Neural cell (in vitro differentiated cells): Measurements from ENCODE around the gene ARHGEF2.

Experiments used
- EP300 ChIP-seq: fragments of 450-650 bp; conservative IDR thresholded peaks from 2 replicates; pipeline ENCODE4 v1.6.1; 2014; ENCODE audit warnings: antibody characterized with exemption, mild to moderate bottlenecking, moderate library complexity; ENCODE audit not compliant: poor library complexity, severe bottlenecking
- EZH2 ChIP-seq: fragments of 200-600, 300-800 bp; shearing (Covaris generic), sonication (generic); IDR thresholded peaks from 2 replicates; pipeline ENCODE4 v1.6.1; 2014; ENCODE audit warnings: antibody characterized with exemption, low read length, borderline replicate concordance, mild to moderate bottlenecking; ENCODE audit not compliant: insufficient read depth, poor library complexity, severe bottlenecking
- MXI1 ChIP-seq: fragments of 450-650 bp; conservative IDR thresholded peaks from 2 replicates; pipeline ENCODE4 v1.6.1; 2014; ENCODE audit warnings: antibody characterized with exemption, mild to moderate bottlenecking; ENCODE audit not compliant: poor library complexity, severe bottlenecking
- POLR2AphosphoS5 ChIP-seq: IDR thresholded peaks from 2 replicates; pipeline ENCODE4 v1.6.1; 2012
- RAD21 ChIP-seq: fragments of 450-650 bp; conservative IDR thresholded peaks from 2 replicates; pipeline ENCODE4 v1.6.1; 2014; ENCODE audit warnings: antibody characterized with exemption, mild to moderate bottlenecking, moderate library complexity
- SMC3 ChIP-seq: fragments of 450-650 bp; conservative IDR thresholded peaks from 2 replicates; pipeline ENCODE4 v1.6.1; 2014; ENCODE audit warnings: antibody characterized with exemption, mild to moderate bottlenecking, moderate library complexity; ENCODE audit not compliant: poor library complexity
- TAF1 ChIP-seq: IDR thresholded peaks from 2 replicates; pipeline ENCODE4 v1.6.1; 2012; ENCODE audit warnings: low read depth
- TF ChIP-seq, protein P1 (sequence below): IDR thresholded peaks from 2 replicates; pipeline ENCODE4 v1.6.1; 2012; ENCODE audit warnings: borderline replicate concordance
- TF ChIP-seq, protein P2 (sequence below): fragments of 450-650 bp; IDR thresholded peaks from 2 replicates; pipeline ENCODE4 v1.5.1; 2014; ENCODE audit warnings: antibody characterized with exemption, mild to moderate bottlenecking, moderate library complexity; ENCODE audit not compliant: poor library complexity, severe bottlenecking

DNA sequence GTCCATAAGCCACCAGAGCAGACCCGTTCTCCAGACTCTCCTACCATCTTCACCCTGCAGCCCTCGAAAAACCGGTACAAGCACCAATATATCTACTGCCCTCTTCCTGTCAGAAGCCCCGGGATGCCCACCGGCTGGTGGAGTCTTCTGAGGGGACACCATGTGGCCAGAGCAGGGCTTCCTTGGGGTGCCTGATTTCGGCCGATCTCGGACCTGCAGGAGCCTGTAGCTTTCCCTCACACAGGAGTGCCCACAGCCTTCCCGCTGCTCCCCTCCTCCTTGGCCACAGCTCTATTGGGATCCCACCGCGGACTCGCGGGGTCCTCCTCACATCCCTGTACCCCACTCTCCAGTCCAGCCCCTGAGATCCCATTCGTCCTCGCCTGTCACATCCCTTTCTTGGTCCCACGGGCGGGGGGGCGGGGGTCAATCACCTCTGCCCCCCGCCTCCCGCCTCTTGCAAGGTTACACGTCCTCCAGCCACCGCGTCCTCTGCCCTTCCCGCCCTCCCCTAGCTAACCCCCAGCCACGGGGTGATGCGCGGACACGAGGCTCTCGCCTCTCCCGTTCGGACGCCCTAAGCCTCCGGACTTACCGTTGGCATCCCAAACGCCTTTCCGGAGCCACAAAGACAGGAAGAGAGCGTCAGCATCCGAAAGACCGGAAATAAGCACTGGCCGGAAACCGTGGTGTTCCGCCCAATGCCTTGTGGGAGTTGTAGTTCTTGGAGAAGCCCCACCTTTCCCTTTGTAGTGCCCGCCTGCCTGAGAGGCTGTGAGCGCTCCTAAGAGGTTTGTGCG lies 42.1 kb upstream of the ARHGEF2 start, which contains the start of gene SSR2:
- TF ChIP-seq, protein P1, sequence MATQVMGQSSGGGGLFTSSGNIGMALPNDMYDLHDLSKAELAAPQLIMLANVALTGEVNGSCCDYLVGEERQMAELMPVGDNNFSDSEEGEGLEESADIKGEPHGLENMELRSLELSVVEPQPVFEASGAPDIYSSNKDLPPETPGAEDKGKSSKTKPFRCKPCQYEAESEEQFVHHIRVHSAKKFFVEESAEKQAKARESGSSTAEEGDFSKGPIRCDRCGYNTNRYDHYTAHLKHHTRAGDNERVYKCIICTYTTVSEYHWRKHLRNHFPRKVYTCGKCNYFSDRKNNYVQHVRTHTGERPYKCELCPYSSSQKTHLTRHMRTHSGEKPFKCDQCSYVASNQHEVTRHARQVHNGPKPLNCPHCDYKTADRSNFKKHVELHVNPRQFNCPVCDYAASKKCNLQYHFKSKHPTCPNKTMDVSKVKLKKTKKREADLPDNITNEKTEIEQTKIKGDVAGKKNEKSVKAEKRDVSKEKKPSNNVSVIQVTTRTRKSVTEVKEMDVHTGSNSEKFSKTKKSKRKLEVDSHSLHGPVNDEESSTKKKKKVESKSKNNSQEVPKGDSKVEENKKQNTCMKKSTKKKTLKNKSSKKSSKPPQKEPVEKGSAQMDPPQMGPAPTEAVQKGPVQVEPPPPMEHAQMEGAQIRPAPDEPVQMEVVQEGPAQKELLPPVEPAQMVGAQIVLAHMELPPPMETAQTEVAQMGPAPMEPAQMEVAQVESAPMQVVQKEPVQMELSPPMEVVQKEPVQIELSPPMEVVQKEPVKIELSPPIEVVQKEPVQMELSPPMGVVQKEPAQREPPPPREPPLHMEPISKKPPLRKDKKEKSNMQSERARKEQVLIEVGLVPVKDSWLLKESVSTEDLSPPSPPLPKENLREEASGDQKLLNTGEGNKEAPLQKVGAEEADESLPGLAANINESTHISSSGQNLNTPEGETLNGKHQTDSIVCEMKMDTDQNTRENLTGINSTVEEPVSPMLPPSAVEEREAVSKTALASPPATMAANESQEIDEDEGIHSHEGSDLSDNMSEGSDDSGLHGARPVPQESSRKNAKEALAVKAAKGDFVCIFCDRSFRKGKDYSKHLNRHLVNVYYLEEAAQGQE = peak; percentile 18
- TF ChIP-seq, protein P2, sequence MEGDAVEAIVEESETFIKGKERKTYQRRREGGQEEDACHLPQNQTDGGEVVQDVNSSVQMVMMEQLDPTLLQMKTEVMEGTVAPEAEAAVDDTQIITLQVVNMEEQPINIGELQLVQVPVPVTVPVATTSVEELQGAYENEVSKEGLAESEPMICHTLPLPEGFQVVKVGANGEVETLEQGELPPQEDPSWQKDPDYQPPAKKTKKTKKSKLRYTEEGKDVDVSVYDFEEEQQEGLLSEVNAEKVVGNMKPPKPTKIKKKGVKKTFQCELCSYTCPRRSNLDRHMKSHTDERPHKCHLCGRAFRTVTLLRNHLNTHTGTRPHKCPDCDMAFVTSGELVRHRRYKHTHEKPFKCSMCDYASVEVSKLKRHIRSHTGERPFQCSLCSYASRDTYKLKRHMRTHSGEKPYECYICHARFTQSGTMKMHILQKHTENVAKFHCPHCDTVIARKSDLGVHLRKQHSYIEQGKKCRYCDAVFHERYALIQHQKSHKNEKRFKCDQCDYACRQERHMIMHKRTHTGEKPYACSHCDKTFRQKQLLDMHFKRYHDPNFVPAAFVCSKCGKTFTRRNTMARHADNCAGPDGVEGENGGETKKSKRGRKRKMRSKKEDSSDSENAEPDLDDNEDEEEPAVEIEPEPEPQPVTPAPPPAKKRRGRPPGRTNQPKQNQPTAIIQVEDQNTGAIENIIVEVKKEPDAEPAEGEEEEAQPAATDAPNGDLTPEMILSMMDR = no peak
- TF ChIP-seq EZH2 (no peak), EP300 (peak; percentile 19), MXI1 (peak; percentile 54), POLR2AphosphoS5 (peak; percentile 97), TAF1 (peak; percentile 83), SMC3 (no peak), RAD21 (no peak)
